Neural crest cell (in vitro differentiated cells): ENCODE measurements around the gene DQX1. TPM values are rescaled to one million over a fixed set of nuclear protein-coding genes. Genes with fewer than 3 reads are reported as not detected.
A peak's percentile ranks its signal among the peaks of the same experiment; 100 is the strongest.

Experiments
- DNase-seq: peaks from one replicate; pipeline ENCODE4 v3.0.0; 2021; ENCODE audit warnings: low read depth, mixed read lengths, low spot score
- H3K27ac Mint-ChIP-seq: one replicate; pipeline ENCODE4 v1.8.0; 2021; ENCODE audit warnings: mild to moderate bottlenecking, mixed read lengths; ENCODE audit not compliant: unreplicated experiment
- H3K27me3 Mint-ChIP-seq: 2 replicates; pipeline ENCODE4 v1.8.0; 2021; ENCODE audit warnings: low read depth, mild to moderate bottlenecking, mixed read lengths
- H3K36me3 Mint-ChIP-seq: 2 replicates; pipeline ENCODE4 v1.8.0; 2021; ENCODE audit warnings: low read depth, mild to moderate bottlenecking, mixed read lengths
- H3K4me1 Mint-ChIP-seq: 2 replicates; pipeline ENCODE4 v1.8.0; 2021; ENCODE audit warnings: mixed read lengths
- H3K4me3 Mint-ChIP-seq: one replicate; pipeline ENCODE4 v1.8.0; 2021; ENCODE audit warnings: mild to moderate bottlenecking, mixed read lengths
- H3K9me3 Mint-ChIP-seq: 2 replicates; pipeline ENCODE4 v1.8.0; 2021; ENCODE audit warnings: mixed read lengths
- total RNA-seq: library from RNA; stranded (reverse); gene quantifications from 2 replicates; pipeline ENCODE4 v1.2.1, GENCODE V29; 2021
- TF ChIP-seq, protein P1 (sequence below): fragments of 200-600 bp; sonication (generic); conservative IDR thresholded peaks from 2 replicates; pipeline ENCODE4 v1.5.0; 2021; ENCODE audit warnings: antibody characterized with exemption, mild to moderate bottlenecking

Gene DQX1
- total RNA-seq, 1 donor from 2014 or later, result 0.49 TPM

DNA sequence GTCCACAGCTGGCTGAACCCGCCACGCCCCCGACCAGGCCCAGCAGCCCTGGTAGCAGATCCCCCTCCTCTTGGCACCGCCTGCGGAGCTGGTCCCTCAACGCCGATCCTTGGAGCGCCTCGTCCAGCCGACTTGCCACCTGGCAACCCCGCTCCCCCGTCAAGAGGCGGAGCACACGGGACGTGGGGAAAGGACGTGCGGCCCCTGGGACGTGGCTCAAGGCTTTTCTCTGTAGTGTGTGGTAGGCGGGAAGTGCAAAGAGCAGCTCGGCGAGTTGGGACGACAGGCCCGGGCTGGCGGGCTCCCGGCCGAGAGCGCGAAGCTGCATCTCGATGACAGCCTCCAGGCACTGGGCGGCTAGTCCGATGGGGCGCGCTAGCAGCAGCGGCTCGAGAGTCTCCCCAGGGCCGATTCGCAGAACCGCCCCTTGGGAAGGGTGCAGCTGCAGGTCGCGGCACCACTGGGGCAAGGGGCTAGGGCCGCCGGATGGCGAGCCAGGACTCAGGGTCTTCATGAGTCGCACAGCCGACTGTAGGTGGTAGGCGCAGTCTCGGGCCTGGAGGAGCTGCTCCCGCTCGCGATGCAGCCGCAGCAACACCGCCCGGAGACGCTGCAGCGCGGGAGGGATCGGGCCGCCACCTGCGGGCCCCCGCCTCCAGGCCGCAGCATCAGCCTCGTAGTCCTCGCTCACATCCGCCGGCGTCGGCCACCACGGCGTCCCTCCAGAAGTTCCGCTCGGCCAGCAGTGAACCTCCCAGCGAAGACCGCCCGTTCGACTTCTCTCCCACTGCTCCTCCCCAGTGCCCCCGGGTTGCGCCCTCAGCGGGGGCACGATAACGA lies 43.9 kb downstream of the DQX1 start:
- H3K4me3 Mint-ChIP-seq, result peak overlapping the region; percentile 100
- TF ChIP-seq, protein P1, sequence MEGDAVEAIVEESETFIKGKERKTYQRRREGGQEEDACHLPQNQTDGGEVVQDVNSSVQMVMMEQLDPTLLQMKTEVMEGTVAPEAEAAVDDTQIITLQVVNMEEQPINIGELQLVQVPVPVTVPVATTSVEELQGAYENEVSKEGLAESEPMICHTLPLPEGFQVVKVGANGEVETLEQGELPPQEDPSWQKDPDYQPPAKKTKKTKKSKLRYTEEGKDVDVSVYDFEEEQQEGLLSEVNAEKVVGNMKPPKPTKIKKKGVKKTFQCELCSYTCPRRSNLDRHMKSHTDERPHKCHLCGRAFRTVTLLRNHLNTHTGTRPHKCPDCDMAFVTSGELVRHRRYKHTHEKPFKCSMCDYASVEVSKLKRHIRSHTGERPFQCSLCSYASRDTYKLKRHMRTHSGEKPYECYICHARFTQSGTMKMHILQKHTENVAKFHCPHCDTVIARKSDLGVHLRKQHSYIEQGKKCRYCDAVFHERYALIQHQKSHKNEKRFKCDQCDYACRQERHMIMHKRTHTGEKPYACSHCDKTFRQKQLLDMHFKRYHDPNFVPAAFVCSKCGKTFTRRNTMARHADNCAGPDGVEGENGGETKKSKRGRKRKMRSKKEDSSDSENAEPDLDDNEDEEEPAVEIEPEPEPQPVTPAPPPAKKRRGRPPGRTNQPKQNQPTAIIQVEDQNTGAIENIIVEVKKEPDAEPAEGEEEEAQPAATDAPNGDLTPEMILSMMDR, result no peak
- no peaks in the 10 kb centered on the region for H3K9me3 Mint-ChIP-seq
- H3K4me1 Mint-ChIP-seq, result peaks cover 29% of the 10 kb centered on the region
- peak overlapping the region; percentile 99 for H3K27ac Mint-ChIP-seq
- DNase-seq, result no peak
- H3K27me3 Mint-ChIP-seq, result no peaks in the 10 kb centered on the region
- H3K36me3 Mint-ChIP-seq, result peaks cover 4% of the 10 kb centered on the region

- Mint-ChIP-seq H3K27me3 (no peaks in the 10 kb centered on the region), H3K9me3 (no peaks in the 10 kb centered on the region), H3K27ac (no peak overlapping the region), H3K4me1 (peaks cover 29% of the 10 kb centered on the region), H3K4me3 (peak overlapping the region; percentile 100), H3K36me3 (peaks cover 4% of the 10 kb centered on the region)
- DNase-seq, result no peak
- TF ChIP-seq, protein P1, result no peak
These were observed 44.6 kb downstream of the DQX1 start for GRCh38 chr2:74481431-74481830.

GRCh38 chr2:74474899-74475298 lies 51.1 kb downstream of the DQX1 start:
- Mint-ChIP-seq H3K9me3 (no peaks in the 10 kb centered on the region), H3K4me1 (peaks cover 24% of the 10 kb centered on the region), H3K27ac (no peak overlapping the region), H3K4me3 (peak overlapping the region; percentile 21), H3K27me3 (peaks cover 2% of the 10 kb centered on the region), H3K36me3 (peaks cover 14% of the 10 kb centered on the region)
- TF ChIP-seq, protein P1, result peak; percentile 35
- no peak for DNase-seq

- no peaks in the 10 kb centered on the region for H3K9me3 Mint-ChIP-seq
- peaks cover 22% of the 10 kb centered on the region for H3K4me1 Mint-ChIP-seq
- no peak overlapping the region for H3K27ac Mint-ChIP-seq
- H3K27me3 Mint-ChIP-seq, result peaks cover 2% of the 10 kb centered on the region
- TF ChIP-seq, protein P1, result no peak
- peaks cover 14% of the 10 kb centered on the region for H3K36me3 Mint-ChIP-seq
- peak overlapping the region; percentile 21 for H3K4me3 Mint-ChIP-seq
- no peak for DNase-seq
These were observed 51.5 kb downstream of the DQX1 start for GRCh38 chr2:74474481-74474880.

DNA sequence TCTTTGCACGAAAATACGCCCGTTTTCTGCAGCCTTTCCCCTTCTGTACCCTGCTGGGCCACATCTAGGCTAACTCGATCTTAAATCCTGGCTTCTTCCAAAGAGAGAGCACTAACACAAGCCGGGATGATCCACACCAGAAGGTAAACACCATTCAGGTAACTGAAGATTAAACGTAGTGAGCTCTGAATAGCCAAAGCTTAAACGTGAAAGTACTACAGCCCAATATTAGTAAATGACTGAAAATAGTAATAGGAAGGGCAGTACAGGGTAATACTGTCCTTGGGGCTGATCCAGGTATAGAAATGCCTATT lies 53.1 kb downstream of the DQX1 start:
- Mint-ChIP-seq H3K4me1 (peaks cover 22% of the 10 kb centered on the region), H3K9me3 (no peaks in the 10 kb centered on the region), H3K27me3 (peaks cover 2% of the 10 kb centered on the region), H3K27ac (peak overlapping the region; percentile 98), H3K4me3 (peak overlapping the region; percentile 98), H3K36me3 (peaks cover 14% of the 10 kb centered on the region)
- TF ChIP-seq, protein P1, result no peak
- DNase-seq, result no peak
